ENCODE measurements around the gene TRAM2.

Gene TRAM2, protein sequence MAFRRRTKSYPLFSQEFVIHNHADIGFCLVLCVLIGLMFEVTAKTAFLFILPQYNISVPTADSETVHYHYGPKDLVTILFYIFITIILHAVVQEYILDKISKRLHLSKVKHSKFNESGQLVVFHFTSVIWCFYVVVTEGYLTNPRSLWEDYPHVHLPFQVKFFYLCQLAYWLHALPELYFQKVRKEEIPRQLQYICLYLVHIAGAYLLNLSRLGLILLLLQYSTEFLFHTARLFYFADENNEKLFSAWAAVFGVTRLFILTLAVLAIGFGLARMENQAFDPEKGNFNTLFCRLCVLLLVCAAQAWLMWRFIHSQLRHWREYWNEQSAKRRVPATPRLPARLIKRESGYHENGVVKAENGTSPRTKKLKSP

DNA sequence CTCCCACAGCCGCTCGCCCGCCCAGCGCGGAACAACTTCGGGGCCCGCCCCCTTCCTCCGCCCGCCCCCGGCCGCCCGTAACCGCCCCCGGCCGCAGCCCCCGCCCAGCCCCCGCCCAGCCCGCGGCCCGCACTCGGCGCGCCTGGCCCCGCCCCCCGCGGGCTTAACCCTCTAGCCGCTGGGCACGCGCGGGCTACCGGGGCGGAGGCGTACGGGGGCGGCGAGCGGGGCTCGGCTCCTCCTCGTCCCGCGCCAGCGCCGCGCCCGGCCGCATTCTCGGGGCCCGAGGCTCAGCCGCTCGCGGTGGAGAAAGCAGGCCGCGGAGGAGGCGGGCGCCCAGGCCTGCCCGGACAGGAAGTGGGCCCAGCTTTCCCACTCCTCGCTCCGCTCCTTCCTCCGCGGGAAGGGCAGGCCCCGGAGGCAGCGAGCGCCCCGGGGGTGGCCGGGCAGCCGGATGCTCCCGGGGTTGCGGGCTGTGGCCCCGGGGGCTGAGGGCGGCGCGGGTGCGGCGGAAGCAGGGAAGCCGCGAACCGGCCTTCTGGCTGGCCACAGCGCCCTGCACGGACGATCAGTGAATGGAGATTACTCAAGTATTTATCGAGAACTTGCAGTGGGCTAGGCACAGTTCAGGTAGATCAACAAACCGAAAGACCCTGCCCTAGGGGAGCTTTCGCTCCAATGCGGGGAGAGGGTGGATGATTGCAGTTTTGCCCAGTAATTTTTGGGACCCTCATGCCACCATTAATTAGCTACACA lies at the start of gene TRAM2:
Gene TRAM2 (minus strand): TSS at position 39 of the 756 bp plus-strand sequence. CDS start 145 bp downstream, outside the sequence.
- H3K4me1 ChIP-seq (ENCODE audit: control insufficient read depth in 1 of 2, insufficient read depth in 1 of 2, low read depth in 1 of 2, low read length in 1 of 2) = peaks cover 28 to 31% of the 10 kb centered on the region in 2 experiments
- H3K4me3 ChIP-seq (ENCODE audit: low read depth in 1 of 2, low read length in 1 of 2) = peak within 1 kb of the TSS; percentile 87 to 90
- no peaks in the 10 kb centered on the region for H3K36me3 ChIP-seq
- H3K27me3 ChIP-seq = no peaks in the 10 kb centered on the region
- H3K27ac ChIP-seq = peak within 1 kb of the TSS; percentile 94
- no peaks in the 10 kb centered on the region for H3K9me3 ChIP-seq
- TF ChIP-seq, protein P1, sequence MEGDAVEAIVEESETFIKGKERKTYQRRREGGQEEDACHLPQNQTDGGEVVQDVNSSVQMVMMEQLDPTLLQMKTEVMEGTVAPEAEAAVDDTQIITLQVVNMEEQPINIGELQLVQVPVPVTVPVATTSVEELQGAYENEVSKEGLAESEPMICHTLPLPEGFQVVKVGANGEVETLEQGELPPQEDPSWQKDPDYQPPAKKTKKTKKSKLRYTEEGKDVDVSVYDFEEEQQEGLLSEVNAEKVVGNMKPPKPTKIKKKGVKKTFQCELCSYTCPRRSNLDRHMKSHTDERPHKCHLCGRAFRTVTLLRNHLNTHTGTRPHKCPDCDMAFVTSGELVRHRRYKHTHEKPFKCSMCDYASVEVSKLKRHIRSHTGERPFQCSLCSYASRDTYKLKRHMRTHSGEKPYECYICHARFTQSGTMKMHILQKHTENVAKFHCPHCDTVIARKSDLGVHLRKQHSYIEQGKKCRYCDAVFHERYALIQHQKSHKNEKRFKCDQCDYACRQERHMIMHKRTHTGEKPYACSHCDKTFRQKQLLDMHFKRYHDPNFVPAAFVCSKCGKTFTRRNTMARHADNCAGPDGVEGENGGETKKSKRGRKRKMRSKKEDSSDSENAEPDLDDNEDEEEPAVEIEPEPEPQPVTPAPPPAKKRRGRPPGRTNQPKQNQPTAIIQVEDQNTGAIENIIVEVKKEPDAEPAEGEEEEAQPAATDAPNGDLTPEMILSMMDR (IDR thresholded peaks at IDR 0.05) = peak; percentile 21

DNA sequence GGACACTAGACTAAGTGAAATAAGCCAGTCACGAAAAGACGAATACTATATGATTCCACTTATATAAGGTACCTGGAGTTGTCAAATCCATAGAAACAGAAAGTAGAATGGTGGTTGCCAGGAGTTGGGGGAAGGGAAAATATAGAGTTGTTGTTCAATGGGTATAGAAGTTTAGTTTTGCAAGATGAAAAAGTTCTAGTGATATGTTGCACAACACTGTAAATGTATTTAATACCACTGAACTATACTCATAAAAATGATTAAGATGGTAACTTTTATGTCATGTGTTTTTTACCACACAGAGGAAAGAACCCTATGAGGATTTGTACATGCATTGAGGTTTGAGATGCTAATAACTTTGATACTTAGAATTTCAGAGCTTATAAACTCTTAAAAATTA lies 46.0 kb upstream of the TRAM2 start:
- Histone ChIP-seq H3K27ac (no peak overlapping the region), H3K4me1 (ENCODE audit: control insufficient read depth in 1 of 2, insufficient read depth in 1 of 2, low read depth in 1 of 2, low read length in 1 of 2) (no peaks in the 10 kb centered on the region), H3K36me3 (no peaks in the 10 kb centered on the region), H3K27me3 (no peaks in the 10 kb centered on the region), H3K9me3 (no peaks in the 10 kb centered on the region), H3K4me3 (ENCODE audit: low read depth in 1 of 2, low read length in 1 of 2) (no peak overlapping the region)
- TF ChIP-seq, protein P1 (IDR thresholded peaks at IDR 0.05) = no peak

DNA sequence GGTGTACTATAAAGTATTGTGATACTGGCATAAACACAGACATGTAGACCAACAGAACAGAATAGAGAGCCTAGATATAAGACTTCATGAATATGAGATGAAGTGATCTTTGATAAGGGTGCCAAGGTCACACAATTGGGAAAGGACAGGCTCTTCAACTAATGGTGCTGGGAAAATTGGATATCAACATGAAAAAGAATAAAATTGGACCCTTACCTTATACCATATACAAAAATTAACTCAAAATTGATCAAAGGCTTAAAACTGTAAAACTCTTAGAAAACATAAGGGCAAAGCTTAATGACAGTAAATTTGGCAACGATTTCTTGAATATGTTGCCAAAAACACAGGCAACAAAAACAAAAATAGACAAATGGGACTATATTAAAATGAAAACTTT lies 44.8 kb upstream of the TRAM2 start:
- Histone ChIP-seq H3K4me1 (ENCODE audit: control insufficient read depth in 1 of 2, insufficient read depth in 1 of 2, low read depth in 1 of 2, low read length in 1 of 2) (no peaks in the 10 kb centered on the region), H3K36me3 (no peaks in the 10 kb centered on the region), H3K4me3 (ENCODE audit: low read depth in 1 of 2, low read length in 1 of 2) (no peak overlapping the region), H3K27ac (no peak overlapping the region), H3K27me3 (no peaks in the 10 kb centered on the region), H3K9me3 (no peaks in the 10 kb centered on the region)
- TF ChIP-seq, protein P1 (IDR thresholded peaks at IDR 0.05) = no peak

DNA sequence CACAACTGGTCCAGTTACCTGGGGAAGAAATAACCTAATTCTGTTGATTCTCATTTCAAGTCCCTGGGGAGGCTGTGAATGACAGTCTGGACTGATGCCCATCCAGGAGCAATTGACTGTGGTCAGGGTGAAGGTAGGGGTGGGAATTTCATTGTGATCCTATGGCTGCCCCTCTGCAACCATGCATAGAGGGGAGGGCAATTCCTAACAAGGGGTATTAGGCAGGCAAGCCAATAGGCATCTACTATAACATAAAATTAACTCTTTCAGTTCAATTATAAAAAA lies 44.0 kb upstream of the TRAM2 start:
- Histone ChIP-seq H3K4me1 (ENCODE audit: control insufficient read depth in 1 of 2, insufficient read depth in 1 of 2, low read depth in 1 of 2, low read length in 1 of 2) (no peaks in the 10 kb centered on the region), H3K27ac (no peak overlapping the region), H3K36me3 (no peaks in the 10 kb centered on the region), H3K27me3 (no peaks in the 10 kb centered on the region), H3K9me3 (no peaks in the 10 kb centered on the region), H3K4me3 (ENCODE audit: low read depth in 1 of 2, low read length in 1 of 2) (no peak overlapping the region)
- TF ChIP-seq, protein P1 (IDR thresholded peaks at IDR 0.05) = no peak

DNA sequence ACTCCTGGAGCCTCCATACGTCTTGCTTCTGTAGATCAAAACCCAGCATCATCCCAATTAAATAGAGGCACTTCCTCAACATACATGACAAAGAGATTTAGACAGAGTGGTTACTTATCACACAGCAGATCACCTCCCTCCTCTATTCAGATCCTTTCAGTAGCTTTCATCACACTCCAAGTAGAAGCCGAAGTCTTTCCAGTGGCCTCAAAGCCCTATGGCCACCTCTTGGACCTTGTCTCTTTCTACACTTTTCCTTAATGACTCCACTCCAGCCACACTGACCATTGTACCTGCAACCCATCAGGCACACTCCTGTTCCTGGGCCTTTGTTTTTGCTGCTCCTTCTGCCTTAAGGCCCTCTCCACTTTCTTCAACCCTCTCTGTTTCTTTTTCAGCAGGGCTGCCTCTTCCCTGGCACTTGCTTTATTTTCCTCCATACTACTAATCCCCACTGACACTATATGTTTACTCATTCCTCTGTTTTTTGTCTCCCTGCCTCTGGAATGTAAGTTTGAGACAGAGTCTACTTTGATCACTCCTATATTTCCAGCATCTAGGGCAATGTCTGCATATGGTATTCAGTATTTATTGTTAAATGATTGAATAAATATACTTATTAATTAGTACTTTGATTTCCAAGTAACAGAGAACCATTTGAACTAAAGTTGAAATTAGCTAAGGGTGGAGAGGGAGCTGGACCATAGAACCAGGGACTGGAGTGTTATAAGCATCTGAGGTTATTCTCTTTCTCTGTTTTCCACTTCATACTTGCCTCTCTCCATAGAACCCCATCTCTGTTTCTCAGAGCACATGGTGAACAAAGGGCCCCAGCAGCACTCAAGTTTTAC lies 43.4 kb upstream of the TRAM2 start:
- Histone ChIP-seq H3K4me1 (ENCODE audit: control insufficient read depth in 1 of 2, insufficient read depth in 1 of 2, low read depth in 1 of 2, low read length in 1 of 2) (no peaks in the 10 kb centered on the region), H3K27ac (no peak overlapping the region), H3K27me3 (no peaks in the 10 kb centered on the region), H3K9me3 (no peaks in the 10 kb centered on the region), H3K36me3 (no peaks in the 10 kb centered on the region), H3K4me3 (ENCODE audit: low read depth in 1 of 2, low read length in 1 of 2) (no peak overlapping the region)
- TF ChIP-seq, protein P1 (IDR thresholded peaks at IDR 0.05) = no peak

Data from neutrophil (primary cell).